ENCODE data around the gene NUP188. TPM values are rescaled to one million over a fixed set of nuclear protein-coding genes. Genes with fewer than 3 reads are reported as not detected.
A peak's percentile ranks its signal among the peaks of the same experiment; 100 is the strongest.

The NUP188 gene, protein sequence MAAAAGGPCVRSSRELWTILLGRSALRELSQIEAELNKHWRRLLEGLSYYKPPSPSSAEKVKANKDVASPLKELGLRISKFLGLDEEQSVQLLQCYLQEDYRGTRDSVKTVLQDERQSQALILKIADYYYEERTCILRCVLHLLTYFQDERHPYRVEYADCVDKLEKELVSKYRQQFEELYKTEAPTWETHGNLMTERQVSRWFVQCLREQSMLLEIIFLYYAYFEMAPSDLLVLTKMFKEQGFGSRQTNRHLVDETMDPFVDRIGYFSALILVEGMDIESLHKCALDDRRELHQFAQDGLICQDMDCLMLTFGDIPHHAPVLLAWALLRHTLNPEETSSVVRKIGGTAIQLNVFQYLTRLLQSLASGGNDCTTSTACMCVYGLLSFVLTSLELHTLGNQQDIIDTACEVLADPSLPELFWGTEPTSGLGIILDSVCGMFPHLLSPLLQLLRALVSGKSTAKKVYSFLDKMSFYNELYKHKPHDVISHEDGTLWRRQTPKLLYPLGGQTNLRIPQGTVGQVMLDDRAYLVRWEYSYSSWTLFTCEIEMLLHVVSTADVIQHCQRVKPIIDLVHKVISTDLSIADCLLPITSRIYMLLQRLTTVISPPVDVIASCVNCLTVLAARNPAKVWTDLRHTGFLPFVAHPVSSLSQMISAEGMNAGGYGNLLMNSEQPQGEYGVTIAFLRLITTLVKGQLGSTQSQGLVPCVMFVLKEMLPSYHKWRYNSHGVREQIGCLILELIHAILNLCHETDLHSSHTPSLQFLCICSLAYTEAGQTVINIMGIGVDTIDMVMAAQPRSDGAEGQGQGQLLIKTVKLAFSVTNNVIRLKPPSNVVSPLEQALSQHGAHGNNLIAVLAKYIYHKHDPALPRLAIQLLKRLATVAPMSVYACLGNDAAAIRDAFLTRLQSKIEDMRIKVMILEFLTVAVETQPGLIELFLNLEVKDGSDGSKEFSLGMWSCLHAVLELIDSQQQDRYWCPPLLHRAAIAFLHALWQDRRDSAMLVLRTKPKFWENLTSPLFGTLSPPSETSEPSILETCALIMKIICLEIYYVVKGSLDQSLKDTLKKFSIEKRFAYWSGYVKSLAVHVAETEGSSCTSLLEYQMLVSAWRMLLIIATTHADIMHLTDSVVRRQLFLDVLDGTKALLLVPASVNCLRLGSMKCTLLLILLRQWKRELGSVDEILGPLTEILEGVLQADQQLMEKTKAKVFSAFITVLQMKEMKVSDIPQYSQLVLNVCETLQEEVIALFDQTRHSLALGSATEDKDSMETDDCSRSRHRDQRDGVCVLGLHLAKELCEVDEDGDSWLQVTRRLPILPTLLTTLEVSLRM (N-terminal part only)
- total RNA-seq: 100 to 1,000 TPM; 110 to 115 TPM

DNA sequence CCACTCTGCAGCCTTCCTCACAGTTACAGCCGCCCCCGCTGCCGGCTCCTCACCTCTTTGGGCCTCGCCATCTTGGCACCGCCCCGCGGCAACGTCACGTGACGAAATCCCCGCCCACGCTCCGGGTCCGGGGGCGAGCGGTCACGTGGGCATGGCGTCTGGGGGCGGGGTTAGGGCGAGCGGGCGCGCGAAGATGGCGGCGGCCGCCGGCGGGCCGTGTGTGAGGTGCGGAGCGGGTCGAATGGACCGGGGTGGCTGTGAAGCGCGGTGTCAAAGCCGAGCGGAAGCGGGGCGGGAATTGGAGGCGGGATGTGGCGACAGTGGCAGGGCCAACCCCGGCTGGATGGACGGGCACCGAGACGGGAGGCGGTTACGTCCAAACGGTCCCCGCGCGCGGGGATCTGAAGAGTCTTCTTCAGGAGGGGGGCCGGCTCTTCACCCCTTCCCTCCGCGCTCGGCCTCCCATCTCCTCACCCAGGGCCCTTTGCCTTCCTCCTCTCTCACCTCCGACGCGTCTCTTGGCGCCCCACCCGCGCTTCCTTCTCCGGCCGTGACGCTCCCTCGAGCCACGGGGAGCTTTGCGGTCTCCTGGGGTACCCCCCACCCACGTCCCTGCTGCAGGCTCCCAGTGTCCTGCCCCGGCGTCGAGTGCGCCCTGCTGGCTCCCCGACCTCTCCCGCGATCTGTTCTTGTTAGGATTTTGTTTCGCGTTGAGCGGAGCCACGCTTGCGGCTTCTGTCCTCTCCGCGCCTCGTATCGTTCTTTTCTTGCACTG, at the start of gene NUP188, which contains the start of gene DOLK:
NUP188 (plus strand) TSS at position 173 of the 775 bp plus-strand sequence; CDS start at position 194, 21 bp downstream.
DOLK (minus strand) TSS at position 77 of the 775 bp plus-strand sequence. CDS start 300 bp downstream, outside the sequence.
- no peaks in the 10 kb centered on the region for H3K27me3 Mint-ChIP-seq
- peak within 1 kb of the TSS; percentile 99 for H3K4me3 Mint-ChIP-seq
- peak within 1 kb of the TSS; percentile 99 for H3K27ac Mint-ChIP-seq

DNA sequence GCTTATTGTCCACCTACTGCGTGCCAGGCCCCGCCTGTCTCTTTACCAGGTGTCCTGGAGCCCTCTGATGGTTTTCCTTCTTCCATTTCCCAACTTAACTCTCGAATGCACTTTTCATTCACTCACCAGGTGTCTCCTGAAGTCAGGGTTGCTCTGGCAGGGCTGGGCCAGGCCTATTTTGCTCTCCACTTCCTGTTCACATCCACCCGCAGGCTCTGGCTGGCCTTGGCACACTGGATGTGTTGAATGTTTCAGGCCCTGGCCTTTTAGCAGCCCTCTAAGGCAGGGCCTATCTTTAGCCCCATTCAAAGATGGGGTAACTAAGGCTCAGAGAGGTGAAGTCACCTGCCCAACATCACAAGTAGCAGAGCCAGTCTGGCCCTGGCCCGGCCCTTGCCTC, 49.1 kb upstream of the NUP188 start:
- no peaks in the 10 kb centered on the region for H3K9me3 Mint-ChIP-seq
- peaks cover 40% of the 10 kb centered on the region for H3K36me3 Mint-ChIP-seq (ENCODE audit: low read depth)
- peaks cover 40% of the 10 kb centered on the region for H3K4me1 Mint-ChIP-seq
- no peak for ATAC-seq (replicated peaks)
- peak overlapping the region; percentile 67 for H3K4me3 Mint-ChIP-seq
- peak overlapping the region; percentile 93 for H3K27ac Mint-ChIP-seq
- H3K27me3 Mint-ChIP-seq: no peaks in the 10 kb centered on the region

More for the DNA sequence above, at the start of gene NUP188, which contains the start of gene DOLK:
- peaks cover 17% of the 10 kb centered on the region for H3K4me1 Mint-ChIP-seq
- H3K9me3 Mint-ChIP-seq: no peaks in the 10 kb centered on the region
- H3K36me3 Mint-ChIP-seq (ENCODE audit: low read depth): peaks cover 57% of the 10 kb centered on the region
- ATAC-seq (replicated peaks): peak; percentile 85

DNA sequence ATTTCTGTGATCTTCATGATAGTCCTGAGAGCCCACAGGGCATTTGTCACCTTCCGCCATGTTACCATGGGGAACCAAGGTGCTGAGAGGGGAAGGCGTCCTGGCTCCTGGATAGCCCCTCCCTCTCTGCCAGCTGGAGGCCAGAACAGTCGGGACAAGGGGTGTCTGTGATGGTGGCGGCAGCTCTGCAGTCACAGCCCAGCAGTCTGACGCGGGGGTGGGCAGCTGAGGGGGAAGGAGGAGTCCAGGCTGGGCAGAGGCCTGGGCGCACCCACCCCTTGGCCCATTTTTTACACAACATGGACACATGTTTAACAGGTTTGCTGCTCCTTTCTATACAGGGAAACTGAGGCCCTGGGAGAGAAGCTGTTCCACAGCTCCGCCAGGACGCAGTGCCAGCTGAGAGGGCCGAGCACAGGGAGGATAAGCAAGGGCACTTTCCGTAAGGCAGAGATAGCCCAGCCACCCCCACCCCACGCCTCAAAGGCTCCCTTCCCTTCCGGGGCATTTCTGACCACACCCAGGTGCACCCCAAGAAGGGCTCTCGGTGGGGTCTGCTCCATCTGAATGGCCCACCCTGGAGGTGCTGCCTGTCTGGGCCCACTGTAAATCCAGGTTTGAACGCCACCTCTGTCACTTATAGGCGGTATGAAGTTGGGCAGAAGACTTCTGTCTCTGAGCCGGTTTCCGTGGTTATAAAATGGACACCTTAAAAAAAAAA, 48.5 kb upstream of the NUP188 start:
- Mint-ChIP-seq H3K27me3 (no peaks in the 10 kb centered on the region), H3K27ac (peak overlapping the region; percentile 93), H3K4me3 (peak overlapping the region; percentile 67), H3K9me3 (no peaks in the 10 kb centered on the region), H3K36me3 (ENCODE audit: low read depth) (peaks cover 36% of the 10 kb centered on the region), H3K4me1 (peaks cover 38% of the 10 kb centered on the region)
- ATAC-seq (replicated peaks): no peak

DNA sequence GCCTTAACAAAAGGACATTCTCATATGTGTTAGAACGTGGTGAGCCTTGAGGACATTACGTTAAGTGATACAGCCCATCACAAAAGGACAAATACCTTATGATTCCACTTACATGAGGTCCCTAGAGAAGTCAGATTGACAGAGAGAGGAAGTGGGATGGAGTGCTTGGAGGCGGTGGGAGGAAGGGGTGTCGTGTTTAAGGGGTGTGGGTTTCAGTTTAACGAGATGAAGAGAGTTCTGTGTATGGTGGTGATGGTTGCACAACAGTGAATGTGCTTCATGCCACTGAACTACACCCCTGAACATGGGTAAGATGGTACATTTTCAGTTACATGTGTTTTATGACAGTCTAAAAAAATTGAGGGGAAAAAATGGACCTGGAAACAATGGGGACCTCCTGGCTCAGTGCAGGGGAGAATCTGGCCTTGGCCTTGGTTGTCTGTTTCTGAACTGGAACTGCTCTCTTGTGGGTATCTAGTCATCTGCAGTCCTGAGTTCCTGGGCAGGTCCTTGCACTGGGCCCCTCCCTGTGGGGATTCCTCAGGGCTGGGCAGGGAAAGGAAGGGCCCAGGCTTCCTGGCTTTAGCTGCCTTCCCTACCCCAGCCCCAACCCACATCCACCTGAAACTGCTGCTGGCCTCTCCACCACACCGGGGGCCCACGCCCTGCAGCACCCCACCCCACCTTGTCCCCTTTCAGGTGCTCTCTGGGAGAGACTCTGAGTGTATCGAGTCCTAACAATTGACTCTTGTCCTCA, 47.8 kb upstream of the NUP188 start:
- Mint-ChIP-seq H3K4me1 (peaks cover 36% of the 10 kb centered on the region), H3K27me3 (no peaks in the 10 kb centered on the region), H3K36me3 (ENCODE audit: low read depth) (peaks cover 34% of the 10 kb centered on the region), H3K4me3 (peak overlapping the region; percentile 67), H3K9me3 (no peaks in the 10 kb centered on the region), H3K27ac (peak overlapping the region; percentile 93)
- peak; percentile 72 for ATAC-seq (replicated peaks)

DNA sequence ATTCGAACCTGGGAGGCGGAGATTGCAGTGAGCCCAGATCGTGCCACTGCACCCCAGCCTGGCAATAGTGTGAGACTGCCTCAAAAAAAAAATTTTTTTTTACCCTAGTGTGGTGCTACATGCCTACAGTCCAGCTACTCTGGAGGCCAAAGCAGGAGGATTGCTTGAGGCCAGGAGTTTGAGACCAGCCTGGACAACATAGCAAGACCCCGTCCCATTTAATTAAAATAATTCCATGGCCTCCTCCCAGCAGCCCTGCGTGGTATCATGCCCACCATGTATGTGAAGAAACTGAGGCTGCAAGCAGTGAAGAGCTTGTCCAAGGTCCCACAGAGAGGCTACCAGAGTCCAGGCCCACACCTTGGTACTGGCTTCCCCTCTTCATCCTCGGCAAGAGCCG, 46.1 kb upstream of the NUP188 start:
- H3K4me1 Mint-ChIP-seq: peaks cover 29% of the 10 kb centered on the region
- ATAC-seq (replicated peaks): no peak
- H3K27ac Mint-ChIP-seq: peak overlapping the region; percentile 88
- H3K4me3 Mint-ChIP-seq: peak overlapping the region; percentile 76
- H3K27me3 Mint-ChIP-seq: no peaks in the 10 kb centered on the region
- no peaks in the 10 kb centered on the region for H3K9me3 Mint-ChIP-seq
- peaks cover 21% of the 10 kb centered on the region for H3K36me3 Mint-ChIP-seq (ENCODE audit: low read depth)

DNA sequence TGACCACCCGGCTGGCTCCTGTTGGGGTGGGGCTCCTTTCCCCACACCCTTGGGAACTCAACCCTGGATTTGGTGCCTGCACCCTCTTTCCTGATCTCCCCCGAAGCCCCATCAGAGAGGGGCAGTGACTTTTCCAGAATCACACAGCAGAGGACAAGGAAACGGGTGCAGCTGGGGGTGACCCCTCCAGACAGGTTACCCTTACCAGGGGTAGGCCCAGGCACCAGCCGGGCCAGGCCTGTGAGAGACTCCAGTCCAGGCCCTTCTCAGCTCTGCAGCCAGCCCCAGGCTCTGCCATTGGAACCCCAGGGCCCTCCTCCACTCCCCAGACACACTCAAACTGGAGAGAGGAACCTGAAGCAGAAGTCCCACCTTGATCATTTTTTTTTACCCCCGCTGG, 45.7 kb upstream of the NUP188 start:
- Mint-ChIP-seq H3K9me3 (no peaks in the 10 kb centered on the region), H3K4me1 (peaks cover 29% of the 10 kb centered on the region), H3K36me3 (ENCODE audit: low read depth) (peaks cover 17% of the 10 kb centered on the region), H3K27ac (peak overlapping the region; percentile 88), H3K27me3 (no peaks in the 10 kb centered on the region), H3K4me3 (peak overlapping the region; percentile 76)
- ATAC-seq (replicated peaks): peak; percentile 8

DNA sequence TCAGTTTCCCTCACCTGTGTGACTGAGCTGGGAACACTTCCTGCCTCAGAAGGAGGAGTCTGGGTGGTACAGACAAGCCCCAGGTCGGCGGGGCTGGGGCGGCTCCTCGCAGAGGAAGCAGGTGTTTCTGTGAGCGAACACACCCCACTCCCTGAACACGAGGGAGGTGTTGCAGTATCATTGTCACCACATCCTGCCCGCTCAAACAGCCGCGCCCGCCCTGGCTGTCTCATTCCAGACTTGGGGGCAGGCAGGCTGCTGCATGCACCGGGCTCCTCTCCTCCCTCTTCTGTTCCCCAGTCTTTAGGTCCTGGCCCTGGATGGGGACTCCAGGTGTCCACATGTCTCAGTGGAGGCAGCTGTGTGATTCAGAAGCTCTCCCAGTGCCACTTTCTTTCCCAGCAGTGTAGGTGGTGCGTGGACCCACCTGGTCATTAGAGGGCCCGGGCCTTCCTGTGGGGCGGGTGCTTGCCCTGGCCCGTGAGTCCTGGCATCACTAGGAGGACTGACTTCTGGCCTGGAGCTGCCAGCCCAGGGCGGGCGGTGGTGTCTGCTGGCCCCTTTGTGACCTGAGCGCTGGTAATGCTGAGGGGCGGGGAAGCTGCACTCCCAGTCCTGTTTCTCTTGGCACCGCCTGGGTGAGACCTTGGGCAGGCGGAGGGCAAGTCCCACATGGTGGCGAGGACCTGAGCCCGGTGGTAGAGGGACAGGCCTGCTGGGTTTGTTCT, 45.0 kb upstream of the NUP188 start:
- peak; percentile 89 for ATAC-seq (replicated peaks)
- Mint-ChIP-seq H3K9me3 (no peaks in the 10 kb centered on the region), H3K27ac (peak overlapping the region; percentile 88), H3K4me1 (peaks cover 29% of the 10 kb centered on the region), H3K36me3 (ENCODE audit: low read depth) (peaks cover 15% of the 10 kb centered on the region), H3K27me3 (no peaks in the 10 kb centered on the region), H3K4me3 (peak overlapping the region; percentile 76)

DNA sequence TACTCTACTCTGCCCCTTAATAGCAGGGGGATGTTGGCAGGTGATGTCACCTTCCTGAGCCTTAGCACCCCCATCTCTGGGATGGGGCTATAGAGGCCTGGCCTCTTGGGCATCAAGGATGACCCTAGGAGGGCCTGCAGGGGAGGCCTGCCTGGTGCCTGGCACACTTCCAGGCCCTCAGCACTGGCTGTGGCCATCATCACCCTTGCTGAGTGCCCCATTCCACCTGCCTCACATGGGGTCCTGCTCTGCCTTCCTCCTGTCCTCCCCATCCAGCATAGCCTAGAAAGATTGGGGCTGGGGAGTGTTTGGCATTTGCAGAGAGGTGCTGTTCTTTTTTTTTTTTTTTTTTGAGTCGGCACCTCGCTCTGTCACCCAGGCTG, 44.4 kb upstream of the NUP188 start:
- no peak for ATAC-seq (replicated peaks)
- Mint-ChIP-seq H3K36me3 (ENCODE audit: low read depth) (peaks cover 17% of the 10 kb centered on the region), H3K27me3 (no peaks in the 10 kb centered on the region), H3K4me1 (peaks cover 26% of the 10 kb centered on the region), H3K27ac (peak overlapping the region; percentile 88), H3K9me3 (no peaks in the 10 kb centered on the region), H3K4me3 (peak overlapping the region; percentile 76)

DNA sequence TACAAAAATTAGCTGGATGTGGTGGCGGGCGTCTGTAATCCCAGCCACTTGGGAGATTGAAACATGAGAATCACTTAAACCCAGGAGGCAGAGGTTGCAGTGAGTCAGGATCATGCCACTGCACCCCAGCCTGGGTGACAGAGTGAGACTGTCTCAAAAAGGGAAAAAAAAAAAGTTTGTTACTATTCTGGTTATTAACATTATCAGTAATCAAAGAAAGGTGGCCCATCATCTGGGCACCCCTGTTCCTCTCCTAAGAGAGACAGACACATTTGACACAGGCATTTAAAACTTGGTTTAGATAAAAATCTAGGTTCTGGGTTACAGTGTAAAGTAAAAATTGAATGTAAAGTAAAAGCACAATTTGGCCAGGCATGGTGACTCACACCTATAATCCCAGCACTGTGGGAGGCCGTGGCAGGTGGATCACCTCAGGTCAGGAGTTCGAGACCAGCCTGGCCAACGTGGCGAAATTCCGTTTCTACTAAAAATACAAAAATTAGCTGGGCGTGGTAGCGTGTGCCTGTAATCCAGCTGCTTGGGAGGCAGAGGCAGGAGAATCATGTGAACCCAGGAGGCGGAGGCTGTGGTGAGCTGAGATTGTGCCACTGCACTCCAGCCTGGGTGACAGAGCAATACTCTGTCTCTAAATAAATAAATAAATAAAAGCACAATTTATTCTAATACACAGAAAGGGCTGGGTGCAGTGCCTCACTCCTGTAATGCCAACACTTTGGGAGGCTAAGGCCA, 43.5 kb upstream of the NUP188 start:
- Mint-ChIP-seq H3K4me1 (peaks cover 22% of the 10 kb centered on the region), H3K36me3 (ENCODE audit: low read depth) (peaks cover 20% of the 10 kb centered on the region), H3K27ac (peak overlapping the region; percentile 63), H3K27me3 (no peaks in the 10 kb centered on the region), H3K9me3 (no peaks in the 10 kb centered on the region), H3K4me3 (peak overlapping the region; percentile 10)
- no peak for ATAC-seq (replicated peaks)

DNA sequence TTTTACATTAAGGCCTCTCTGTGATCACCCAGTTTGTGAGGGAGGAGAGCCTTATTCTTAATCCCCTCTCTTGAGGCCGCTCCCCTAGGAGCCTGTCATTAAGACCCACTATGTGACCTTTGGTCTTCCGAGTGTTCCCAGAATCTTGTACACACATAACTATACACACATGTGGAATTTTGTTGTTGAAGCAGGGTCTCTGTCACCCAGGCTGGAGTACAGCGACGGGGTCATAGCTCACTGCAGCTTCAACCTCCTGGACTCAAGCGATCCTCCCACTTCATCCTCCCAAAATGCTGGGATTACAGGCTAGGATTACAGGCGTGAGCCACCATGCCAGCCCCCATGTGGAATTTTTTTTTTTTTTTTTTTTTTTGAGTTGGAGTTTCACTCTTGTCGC, 41.5 kb upstream of the NUP188 start:
- Mint-ChIP-seq H3K9me3 (no peaks in the 10 kb centered on the region), H3K4me1 (peaks cover 13% of the 10 kb centered on the region), H3K27me3 (no peaks in the 10 kb centered on the region), H3K4me3 (no peak overlapping the region), H3K27ac (no peak overlapping the region), H3K36me3 (ENCODE audit: low read depth) (peaks cover 33% of the 10 kb centered on the region)
- no peak for ATAC-seq (replicated peaks)

DNA sequence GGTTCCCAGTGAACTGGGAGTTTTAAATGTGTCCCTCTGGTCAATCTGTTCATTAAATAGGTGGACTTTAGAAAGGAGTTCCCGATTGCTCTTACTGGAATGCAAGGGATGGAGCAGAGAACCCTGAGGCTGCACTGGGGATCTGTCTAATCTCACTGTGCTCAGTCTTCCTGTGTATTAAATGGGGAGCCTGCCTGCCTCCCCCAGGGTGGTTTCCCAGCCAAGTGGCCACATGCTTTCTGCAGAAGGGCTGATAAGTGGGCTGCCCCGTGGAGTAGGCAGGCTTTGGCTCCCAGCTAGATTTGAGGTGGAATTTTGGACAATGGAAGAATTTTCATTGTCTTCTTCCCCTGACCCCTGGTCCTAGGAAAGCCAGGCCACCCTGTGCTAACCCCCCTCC, 40.8 kb upstream of the NUP188 start:
- Mint-ChIP-seq H3K4me1 (peaks cover 13% of the 10 kb centered on the region), H3K27me3 (no peaks in the 10 kb centered on the region), H3K36me3 (ENCODE audit: low read depth) (peaks cover 37% of the 10 kb centered on the region), H3K4me3 (no peak overlapping the region), H3K9me3 (no peaks in the 10 kb centered on the region), H3K27ac (no peak overlapping the region)
- no peak for ATAC-seq (replicated peaks)
